Renal cortex interstitium (tissue), 11 donors: ENCODE results near the gene SF1. TPM values are rescaled to one million over a fixed set of nuclear protein-coding genes. Genes with fewer than 3 reads are reported as not detected.

Experiments
- DNase-seq, 11 donors: peaks; one replicate each; pipeline ENCODE4 v3.0.0-alpha.2; 2013; ENCODE audit warnings: low read depth in 9 of 11, low spot score in 4 of 11; ENCODE audit errors: extremely low read depth in 1 of 11
- polyA plus RNA-seq, 3 donors: library from polyadenylated mRNA; unstranded; fragments of 120-200 nt; gene quantifications; one replicate each; pipeline ENCODE4 v1.2.1, GENCODE V29; 2013; ENCODE audit not compliant: insufficient read length in 3 of 3

The SF1 gene
- polyA plus RNA-seq, 3 donors: 346 to 463 (median 385) TPM

DNA sequence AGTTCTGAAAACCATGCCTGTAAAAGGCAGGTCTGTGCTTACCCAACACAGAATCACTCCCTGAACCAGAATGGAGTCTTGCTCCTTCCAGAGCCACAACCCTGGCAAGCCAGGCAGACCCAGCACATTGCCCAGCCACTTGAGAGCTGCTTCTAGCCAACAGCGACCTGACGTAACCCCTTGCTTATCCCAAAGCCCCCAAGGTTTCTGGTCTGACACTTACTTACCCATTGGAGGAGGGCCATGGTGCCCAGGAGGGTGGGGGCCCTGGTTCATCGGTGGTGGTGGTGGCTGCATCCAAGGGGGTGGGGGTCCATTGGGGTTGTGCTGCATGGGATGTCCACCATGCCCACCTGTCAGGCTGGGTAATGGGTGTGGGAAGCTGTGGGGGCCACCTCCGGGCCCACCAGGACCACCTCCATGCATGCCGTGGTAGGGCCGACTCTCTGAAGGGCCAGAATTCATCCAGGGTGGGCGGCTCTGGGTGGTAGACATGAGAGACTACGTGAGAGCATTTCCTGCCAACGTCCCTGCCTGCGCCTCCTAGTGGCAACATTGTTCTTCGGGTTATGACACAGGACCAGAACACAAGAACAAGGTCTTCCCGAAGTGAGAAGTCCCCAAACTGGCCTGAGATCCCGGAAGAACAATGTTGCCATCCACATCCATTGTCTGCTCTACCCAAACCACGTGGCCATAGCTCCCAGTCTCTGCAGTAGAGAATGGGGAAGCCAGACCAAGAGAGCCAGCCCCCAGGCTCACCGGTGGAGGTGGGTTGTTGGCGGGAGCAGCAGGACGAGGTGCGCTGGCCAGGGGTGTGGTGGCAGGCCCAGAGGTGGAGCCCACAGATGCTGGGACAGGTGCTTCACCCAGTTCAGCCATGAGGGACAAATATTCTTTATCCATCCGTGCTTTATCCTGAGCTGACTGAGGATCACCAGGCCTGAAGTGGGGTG, 10.7 kb downstream of the SF1 start:
- no peak for DNase-seq

DNA sequence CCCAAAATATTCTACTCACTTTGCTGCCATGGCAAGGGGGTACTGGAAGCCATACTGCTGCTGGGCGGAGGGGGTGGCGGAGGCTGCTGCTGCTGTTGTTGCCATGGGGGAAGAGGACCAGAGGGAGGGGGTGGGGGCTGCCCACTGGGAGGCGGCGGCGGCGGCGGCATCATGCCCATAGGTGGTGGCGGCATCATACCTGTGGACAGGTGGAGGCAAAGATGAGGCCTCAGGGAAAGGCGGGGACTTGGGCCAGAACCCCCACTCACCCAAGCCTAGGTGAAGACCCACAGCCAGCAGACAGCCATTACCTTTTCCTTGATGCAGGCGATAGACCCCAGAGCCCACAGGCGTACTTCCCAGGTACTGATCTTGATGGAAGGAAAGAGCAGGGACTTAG, 11.5 kb downstream of the SF1 start:
- no peak for DNase-seq

- no peak for DNase-seq
Observed at GRCh38 chr11:64765851-64766665, 12.3 kb downstream of the SF1 start.

DNA sequence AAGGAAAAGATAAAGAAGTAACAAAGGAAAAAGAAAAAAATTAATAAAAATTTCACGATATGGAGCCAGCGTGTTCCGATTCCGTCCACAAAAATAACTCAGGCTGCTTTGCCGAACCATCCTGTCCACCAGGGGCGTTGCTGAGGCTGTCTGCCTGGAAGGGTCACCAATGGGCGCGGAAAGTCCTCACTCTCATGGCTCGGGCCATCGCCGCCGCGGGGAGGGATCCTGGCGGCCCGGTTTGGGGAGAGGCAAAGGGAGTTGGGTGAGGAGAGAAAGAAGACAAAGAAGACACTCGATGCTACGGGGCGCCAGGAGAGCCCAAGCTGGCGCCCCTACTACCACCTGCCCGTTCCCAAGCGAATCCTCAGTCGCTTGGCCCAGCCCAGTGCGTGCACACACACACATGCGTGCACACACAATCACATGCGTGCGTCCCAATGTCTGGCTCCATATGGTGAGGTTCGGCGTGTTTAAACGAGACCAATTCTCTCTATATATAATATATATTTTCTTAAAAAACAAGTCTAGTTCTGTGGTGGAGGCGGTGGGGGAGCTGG, 13.0 kb downstream of the SF1 start:
- no peak for DNase-seq

GRCh38 chr11:64764753-64765152, 13.6 kb downstream of the SF1 start:
- DNase-seq: no peak

- no peak for DNase-seq
Observed at GRCh38 chr11:64764040-64764611, 14.2 kb downstream of the SF1 start.

DNA sequence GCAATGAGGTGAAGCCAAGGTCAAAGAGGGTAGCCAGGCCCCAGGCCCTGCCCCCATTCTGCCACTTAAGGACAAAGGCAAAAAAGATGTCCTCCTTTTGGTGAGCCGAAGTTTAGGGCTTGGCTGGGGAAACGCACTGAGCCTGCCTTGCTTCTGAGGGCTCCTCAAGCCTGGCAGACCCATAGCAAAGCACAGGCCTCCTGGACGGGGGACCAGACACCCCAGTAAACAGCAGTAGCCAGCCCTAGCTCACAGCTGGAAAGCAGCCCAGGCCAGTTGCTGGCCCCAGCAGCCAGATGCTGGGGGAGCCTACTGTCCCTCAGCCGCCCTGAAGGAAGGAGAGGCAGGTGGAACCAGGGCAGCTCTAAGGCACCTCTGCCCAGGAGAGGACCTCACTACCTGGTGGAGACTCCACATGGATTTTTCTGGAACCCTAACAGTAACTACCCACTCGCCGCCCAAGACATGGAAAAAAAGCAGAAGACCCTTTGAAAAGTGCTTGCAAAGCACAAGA, 14.8 kb downstream of the SF1 start:
- DNase-seq: no peak

DNA sequence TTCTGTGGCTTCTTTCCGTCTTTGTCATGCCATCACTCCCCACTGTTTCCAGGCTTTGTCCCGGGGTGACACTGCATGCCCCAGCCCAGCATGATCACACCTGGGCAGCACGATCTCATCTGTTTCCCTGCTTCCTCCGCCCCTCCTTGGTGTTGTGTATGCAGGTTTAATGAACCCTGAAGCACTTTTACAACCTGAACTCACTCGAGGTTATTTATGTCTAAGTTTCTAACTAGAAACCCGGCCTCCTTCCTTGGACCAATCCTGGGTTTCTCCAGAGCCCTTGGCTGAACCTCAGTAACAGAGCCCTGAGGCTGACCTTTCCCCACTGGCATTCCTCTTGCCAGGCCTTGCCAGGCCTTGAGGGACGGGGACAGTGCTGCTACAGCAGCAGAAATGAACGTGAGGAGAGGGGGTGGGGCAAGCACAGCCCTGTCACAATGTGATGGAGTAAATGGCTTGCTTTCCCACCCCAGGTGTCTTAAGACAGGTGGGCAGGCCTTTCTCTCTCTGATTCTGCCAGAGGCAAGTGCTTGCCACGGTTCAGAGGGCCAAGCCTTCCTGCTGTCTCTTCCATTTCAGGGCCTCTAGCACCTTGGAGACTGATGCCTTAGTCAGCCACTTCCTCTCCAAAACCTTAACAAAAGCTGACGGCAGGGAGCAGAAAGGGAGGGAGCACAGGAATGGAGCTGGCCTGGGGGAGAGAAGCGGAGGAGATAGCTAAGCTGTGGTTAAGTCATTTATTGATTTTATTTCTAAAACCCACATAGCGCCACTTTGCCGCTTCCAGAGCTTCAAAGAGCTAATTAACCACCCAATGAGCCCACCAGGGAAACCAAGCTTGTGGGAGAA, 15.4 kb downstream of the SF1 start:
- peak in 8 of 11 donors; percentile 67 to 91 (median 80) for DNase-seq

- no peak for DNase-seq
Observed at GRCh38 chr11:64762277-64762673, 16.1 kb downstream of the SF1 start.

DNA sequence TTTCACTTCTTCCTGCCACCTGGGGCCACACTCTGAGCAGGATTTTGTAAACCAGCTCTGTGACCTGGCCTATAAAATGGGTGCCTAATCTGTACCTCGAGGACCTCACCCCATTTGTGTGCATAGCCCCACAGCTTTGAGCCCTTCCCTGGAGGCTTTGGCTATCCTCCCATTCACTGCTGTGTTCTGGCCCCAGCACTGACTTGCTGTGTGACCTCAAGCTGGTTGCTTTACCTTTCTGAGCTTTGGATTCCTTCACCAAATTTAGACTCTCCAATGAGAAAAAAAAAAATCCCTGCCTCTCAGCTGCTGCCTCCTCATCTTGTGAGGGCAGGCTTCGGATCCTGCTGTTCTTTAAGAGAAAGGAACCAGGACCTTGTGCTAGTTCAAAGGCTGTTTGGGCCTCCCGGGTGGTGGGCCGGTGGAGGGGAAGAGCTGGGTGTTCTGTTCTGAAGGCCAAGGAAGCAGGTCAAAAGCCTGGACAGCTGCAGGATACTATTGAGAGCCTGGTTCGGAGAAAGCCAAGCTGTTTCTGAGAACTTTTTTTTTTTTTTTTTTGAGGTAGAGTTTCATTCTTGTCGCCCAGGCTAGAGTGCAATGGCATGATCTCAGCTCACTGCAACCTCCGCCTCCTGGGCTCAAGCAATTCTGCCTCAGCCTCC, 17.5 kb downstream of the SF1 start:
- DNase-seq: no peak

DNA sequence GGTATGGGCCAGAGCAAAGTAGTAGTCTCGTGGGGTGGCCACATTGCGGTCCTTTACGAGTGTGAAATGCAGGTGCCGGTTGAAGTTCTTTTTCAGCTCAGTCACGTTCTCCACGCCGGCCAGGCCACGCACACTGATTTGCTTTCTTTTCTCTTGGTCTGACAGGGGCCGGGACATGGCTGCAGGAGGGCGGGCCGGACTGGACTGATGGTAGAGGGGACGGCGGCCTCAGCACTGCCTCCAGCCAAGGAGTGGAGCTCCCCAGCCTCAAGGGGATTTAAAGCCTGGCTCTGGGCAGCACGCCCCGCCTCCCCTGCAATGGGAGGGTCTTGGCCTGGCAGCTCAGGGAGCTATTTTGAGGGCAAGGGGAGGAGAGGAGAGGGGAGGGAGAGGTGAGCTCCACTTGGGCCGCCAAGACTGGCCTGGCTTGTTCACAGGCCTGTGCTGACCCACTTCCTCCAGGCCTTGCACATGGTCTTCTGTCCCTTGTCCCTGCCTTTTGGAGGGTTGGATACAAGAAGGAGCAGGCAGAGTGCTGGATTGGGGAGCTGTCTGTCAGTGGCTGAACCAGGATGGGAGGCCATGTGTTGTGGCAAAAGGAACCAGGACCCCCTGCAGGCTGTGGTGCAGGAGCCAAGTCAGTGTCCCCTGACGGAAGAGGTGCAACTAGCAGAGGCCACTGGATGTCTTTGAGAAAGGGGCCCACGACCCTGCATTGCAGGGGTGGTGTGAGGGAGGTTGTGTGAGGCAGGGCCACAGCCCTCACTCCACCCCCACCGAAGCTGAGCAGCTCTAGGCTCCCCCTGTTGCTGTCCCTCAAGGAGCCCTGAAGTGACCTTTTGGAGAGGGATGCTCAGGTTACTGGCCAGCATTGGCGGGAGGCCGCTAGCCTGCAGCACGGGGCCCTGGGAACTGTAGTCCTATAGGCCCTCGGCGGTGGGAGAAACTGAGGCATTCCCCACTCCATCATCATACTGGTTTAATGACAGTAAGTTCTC, 18.3 kb downstream of the SF1 start, which contains the start of gene PYGM:
Gene PYGM, minus strand, starts transcription at position 253 of the 998 bp plus-strand sequence. Its CDS starts 76 bp downstream, at position 177.
- DNase-seq: no peak

GRCh38 chr11:64759131-64759721, 19.1 kb downstream of the SF1 start:
- DNase-seq: no peak

DNA sequence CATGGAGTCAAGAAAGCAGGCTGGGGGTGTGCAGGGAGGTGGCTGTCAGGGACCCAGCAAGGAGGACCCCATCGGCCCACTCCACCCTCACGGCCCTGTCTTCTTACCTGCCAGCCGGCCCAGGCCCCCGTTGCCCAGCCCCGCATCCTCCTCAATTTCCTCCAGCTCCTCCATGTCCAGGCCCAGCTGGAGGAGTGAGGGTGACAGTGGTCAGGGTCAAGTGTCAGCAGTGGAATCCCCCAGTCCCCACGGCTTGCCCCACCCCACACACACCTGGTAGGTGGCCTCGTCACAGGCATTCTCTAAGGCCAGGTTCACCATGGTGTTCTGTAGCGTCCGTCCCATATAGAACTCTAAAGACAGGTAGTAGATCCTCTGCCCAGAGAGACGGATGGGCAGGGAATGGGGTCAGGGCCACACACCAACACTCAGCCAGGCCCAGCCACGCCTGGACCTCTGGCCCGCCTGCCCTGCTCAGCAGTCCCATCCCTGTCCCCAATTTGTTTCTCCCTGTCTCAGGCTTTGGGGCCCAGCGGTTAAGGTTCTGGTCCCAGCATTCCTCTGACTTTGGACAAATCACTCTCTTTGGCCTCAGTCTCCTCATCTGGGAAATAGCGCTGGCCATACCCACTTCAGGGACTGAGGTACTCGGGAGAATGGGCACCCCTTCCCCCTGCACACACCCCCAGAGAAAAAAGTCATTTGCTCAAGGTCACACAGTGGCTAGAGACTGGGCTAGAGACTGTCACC, 19.8 kb downstream of the SF1 start:
- DNase-seq: no peak

DNA sequence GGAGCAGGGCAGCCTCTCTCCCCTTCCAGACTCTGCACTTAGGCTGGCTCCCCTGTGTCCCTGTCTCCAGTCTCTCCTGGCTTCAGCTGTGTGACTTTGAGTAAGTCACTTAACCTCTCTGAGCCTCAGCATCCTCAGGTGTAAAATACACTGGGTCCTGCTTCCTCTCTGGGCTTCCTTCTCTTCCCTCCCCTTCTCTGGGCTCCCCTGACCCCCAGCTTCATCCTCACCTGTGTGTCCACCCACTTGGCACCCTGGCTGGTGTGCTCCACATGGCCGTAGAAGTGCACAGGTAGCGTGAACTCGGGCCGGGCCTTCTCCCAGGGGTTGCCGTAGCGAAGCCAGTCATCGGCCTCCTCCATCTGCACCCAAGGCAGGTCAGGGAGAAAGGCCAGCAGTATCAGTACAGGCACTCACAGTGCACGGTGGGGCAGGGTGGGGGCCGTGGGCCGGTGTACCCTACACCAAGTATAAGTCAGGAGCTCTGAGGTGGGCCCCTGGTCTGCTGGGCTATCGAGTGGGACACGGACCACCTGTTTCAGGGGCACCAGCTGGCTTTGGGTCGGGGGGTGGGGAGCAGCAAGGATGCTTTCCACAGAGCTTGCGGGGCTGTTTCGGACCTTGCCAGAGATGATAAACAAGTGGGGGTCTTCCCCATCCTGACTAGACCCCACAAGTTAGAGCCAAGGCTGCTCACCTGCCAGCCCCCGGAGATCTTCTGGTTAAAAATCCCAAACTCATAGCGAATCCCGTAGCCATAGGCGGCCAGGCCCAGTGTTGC, 20.6 kb downstream of the SF1 start:
- DNase-seq: no peak
